GM19043 (cell line): ENCODE results near the gene CCNB3.
"Not testable (repeated sequence)": the region's sequence is repeated elsewhere in the genome, so short reads cannot be mapped to it uniquely, and the experiment has no call there.

ENCODE experiments used
- ATAC-seq: cut with Tn5 transposase; IDR thresholded peaks from one replicate; pipeline ENCODE4 v1.9.1; 2021; ENCODE audit warnings: low read depth; ENCODE audit not compliant: unreplicated experiment

CCNB3 gene

DNA sequence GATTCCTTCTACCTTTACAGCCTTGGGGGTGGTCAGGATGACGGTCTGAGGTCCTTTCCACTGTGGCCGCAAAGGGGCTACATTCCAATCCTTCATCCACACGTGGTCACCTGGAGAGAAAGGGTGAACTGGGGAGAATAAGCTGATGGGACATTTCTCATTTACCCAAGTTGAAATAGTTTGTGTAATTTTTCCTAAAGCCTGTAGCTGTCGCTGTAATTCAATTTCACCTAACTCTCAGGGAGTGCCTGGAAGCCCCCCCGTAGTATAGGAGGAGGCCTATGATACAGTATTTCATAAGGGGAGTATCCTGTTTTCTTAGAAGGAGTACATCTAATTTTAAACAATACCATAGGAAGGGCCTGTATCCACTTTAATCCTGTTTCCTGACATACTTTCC lies 128.1 kb downstream of the CCNB3 start:
- not testable (repeated sequence) for ATAC-seq

DNA sequence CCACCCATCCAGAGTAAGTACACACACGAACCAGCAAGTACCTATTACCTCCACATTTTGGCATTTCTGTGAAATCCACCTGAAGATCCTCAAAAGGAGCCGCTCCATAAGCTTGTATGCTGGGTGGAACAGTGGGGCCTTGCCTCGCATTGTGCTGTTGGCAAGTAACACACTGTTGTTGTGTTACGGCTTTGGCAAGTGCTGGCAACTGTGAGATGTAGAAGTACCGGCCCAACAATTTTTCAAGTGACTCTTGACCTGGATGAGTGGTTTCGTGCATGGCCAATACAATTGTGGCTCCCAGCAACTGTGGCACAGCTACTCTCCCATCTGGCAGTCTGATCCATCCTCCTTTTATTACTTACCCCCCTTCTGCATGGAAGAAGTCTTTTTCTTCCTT lies 128.7 kb downstream of the CCNB3 start:
- no peak for ATAC-seq

DNA sequence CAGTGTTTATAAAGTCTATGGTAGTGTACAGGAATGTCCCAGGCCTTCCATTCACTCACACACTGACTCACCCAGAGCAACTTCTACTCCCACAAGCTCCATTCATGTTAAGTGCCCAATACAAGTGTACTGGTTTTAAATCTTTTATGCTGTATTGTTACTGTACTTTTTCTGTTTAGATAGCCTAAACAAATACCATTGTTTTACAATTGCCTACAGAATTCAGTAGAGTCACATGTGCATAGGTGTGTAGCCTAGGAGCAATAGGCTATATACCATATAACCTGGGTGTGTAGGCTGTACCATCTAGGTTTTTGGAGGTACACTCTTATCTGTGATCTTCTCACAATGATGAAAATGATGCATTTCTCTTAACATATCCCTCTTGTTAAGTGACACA lies 139.4 kb downstream of the CCNB3 start:
- no peak for ATAC-seq

DNA sequence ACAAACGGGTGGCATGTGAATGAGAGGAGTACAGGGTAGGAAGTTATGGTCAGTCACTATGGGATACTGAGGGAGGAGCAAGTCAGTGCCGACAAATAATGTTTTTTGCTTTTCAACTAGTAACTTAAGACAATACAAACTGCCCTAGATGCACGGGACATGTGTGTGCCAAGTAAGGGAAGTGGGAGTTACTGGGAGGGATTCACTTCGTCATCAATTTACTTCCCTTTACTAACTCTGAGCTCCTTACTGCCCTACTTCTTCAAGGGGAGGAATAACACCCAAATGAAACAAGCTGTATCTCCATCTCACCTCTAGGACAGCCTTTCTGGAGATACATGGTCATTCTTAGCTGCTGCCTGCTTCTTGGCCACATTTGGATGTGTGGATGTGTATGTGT lies 168.4 kb downstream of the CCNB3 start:
- no peak for ATAC-seq

- ATAC-seq = no peak
These were observed 171.1 kb downstream of the CCNB3 start for GRCh38 chrX:50375481-50376267.

DNA sequence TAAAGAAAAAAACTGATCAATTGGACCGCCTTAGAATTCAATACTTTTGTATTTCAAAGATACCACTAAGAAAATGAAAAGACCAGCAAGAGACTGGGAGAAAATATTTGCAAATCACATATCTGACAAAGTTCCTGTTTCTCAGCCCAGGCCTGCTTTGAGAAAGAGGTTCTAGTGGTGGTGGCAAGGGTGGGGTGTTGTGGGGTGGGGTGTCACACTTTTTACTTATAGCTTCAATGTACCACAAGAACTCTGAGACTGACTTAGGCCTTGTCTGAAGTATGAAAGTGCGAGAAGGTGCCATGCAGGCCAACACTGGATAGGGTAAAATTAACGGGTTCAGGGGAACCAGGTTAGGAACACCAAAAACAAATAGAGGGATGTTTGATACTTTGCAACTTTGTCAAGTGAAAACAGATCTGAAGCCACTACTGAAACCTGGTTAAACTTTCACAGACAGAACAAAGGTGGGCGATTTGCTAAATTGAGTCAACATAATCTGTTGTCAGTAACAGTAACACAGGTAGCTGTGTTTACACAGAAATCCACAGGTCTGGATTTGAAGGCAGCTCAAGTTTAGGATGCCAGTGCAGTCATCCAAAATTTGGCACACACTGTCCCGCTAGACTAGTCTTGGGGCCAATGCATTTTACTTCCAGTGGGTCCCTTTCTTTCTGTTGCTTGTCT lies 177.3 kb downstream of the CCNB3 start:
- ATAC-seq = no peak

GRCh38 chrX:50386520-50386919 lies 182.0 kb downstream of the CCNB3 start:
- no peak for ATAC-seq

DNA sequence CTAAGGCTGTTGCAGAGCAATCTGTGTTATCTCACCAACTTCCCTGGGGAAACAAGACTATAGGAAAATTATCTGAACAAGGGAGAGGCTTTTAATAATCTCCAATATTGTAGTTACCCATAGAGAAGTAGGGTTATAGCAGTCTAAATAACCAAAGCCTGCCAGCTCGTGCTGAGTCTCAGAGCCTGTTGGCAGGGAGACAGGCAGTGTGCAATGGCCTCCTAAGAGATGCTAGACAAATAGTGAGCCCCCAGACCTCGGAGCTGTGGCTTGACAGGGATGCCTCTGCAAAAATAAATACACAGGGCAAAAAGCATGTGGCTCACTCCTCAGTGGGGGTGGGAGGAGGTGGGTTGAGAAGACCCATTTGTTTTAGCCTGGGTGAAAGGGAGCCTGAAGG lies 189.3 kb downstream of the CCNB3 start:
- no peak for ATAC-seq
